Calu3 (cell line): ENCODE measurements around the gene E2F4. TPM values are rescaled to one million over a fixed set of nuclear protein-coding genes. Genes with fewer than 3 reads are reported as not detected.
A peak's percentile ranks its signal among the peaks of the same experiment; 100 is the strongest.

Experiments used
- BruUV-seq: library from RNA; stranded (reverse); fragments of 400-500 nt; replicated peaks from 2 replicates; lab custom pipeline; 2021; lab: Mats Ljungman, UMichigan
- CTCF ChIA-PET: fragments of 300-600 bp; sonication (Branson Sonifier 250); formaldehyde crosslinking; loops from one replicate; lab custom pipeline; 2022; ENCODE audit warnings: antibody characterized with exemption; lab: Charles Lee
- DNase-seq: peaks from one replicate; pipeline ENCODE4 v3.0.0; 2022
- H3K27ac Mint-ChIP-seq: one replicate; pipeline ENCODE4 v1.8.0; 2022; ENCODE audit warnings: mixed read lengths; ENCODE audit not compliant: unreplicated experiment
- H3K27me3 Mint-ChIP-seq: one replicate; pipeline ENCODE4 v1.8.0; 2022; ENCODE audit warnings: mixed read lengths; ENCODE audit not compliant: unreplicated experiment
- H3K36me3 Mint-ChIP-seq: one replicate; pipeline ENCODE4 v1.8.0; 2022; ENCODE audit warnings: mild to moderate bottlenecking, moderate library complexity, mixed read lengths; ENCODE audit not compliant: insufficient read depth, unreplicated experiment
- H3K4me1 Mint-ChIP-seq: one replicate; pipeline ENCODE4 v1.8.0; 2022; ENCODE audit warnings: mild to moderate bottlenecking, low read depth, mixed read lengths; ENCODE audit not compliant: unreplicated experiment
- H3K4me3 Mint-ChIP-seq: one replicate; pipeline ENCODE4 v1.8.0; 2022; ENCODE audit warnings: mild to moderate bottlenecking, low read depth, moderate library complexity, mixed read lengths; ENCODE audit not compliant: unreplicated experiment
- H3K9me3 Mint-ChIP-seq: one replicate; pipeline ENCODE4 v1.8.0; 2022; ENCODE audit warnings: low read depth, mixed read lengths; ENCODE audit not compliant: unreplicated experiment
- intact Hi-C: fragments of 100-400 bp; cut with micrococcal nuclease; formaldehyde crosslinking; loops from one replicate; pipeline ENCODE4 v1.10.0; 2022; ENCODE audit not compliant: unreplicated experiment
- total RNA-seq: library from RNA; stranded (reverse); gene quantifications from 2 replicates; pipeline ENCODE4 v1.2.3, GENCODE V29; 2022
- TF ChIP-seq, protein P1 (sequence below): fragments of 200-600 bp; IDR thresholded peaks from one replicate; pipeline ENCODE4 v1.8.0; 2022; ENCODE audit warnings: antibody characterized with exemption; ENCODE audit not compliant: unreplicated experiment

E2F4 gene
- total RNA-seq, 1 experiment from 2014 or later: 95.3 TPM

DNA sequence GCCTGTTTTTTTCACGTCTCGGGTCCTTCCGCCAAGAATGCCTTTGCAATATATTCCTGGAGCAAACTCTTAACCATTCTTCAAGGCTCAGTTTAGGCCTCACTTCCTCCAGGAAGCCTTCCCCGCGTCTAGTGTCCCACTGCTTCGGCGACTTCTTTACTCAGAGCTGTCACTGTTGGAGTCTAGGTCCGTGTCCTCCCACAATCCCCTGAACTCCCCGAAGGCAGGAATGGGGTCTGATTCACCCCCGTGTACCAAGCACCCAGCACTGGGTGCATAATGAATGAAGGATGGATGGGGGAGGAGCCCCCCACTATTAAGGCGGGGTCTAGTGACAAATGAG, 8.7 kb upstream of the E2F4 start:
- CTCF ChIA-PET: no interaction called here
- no peak for DNase-seq
- Mint-ChIP-seq H3K36me3 (peaks cover under 1% of the 10 kb centered on the region), H3K4me1 (peaks cover 18% of the 10 kb centered on the region), H3K9me3 (no peaks in the 10 kb centered on the region), H3K27me3 (peaks cover 12% of the 10 kb centered on the region), H3K4me3 (no peak overlapping the region), H3K27ac (no peak overlapping the region)
- TF ChIP-seq, protein P1, sequence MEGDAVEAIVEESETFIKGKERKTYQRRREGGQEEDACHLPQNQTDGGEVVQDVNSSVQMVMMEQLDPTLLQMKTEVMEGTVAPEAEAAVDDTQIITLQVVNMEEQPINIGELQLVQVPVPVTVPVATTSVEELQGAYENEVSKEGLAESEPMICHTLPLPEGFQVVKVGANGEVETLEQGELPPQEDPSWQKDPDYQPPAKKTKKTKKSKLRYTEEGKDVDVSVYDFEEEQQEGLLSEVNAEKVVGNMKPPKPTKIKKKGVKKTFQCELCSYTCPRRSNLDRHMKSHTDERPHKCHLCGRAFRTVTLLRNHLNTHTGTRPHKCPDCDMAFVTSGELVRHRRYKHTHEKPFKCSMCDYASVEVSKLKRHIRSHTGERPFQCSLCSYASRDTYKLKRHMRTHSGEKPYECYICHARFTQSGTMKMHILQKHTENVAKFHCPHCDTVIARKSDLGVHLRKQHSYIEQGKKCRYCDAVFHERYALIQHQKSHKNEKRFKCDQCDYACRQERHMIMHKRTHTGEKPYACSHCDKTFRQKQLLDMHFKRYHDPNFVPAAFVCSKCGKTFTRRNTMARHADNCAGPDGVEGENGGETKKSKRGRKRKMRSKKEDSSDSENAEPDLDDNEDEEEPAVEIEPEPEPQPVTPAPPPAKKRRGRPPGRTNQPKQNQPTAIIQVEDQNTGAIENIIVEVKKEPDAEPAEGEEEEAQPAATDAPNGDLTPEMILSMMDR: no peak
- no TSS peak for BruUV-seq
- intact Hi-C loops: no loop called here

- Mint-ChIP-seq H3K27me3 (peaks cover 12% of the 10 kb centered on the region), H3K4me3 (no peak within 1 kb of the TSS), H3K4me1 (peaks cover 14% of the 10 kb centered on the region), H3K9me3 (no peaks in the 10 kb centered on the region), H3K36me3 (no peaks in the 10 kb centered on the region), H3K27ac (no peak within 1 kb of the TSS)
- intact Hi-C loops: no loop called here
- DNase-seq: peak; percentile 97
- CTCF ChIA-PET: interaction anchor here (0.5 to 2.3 kb wide), 4 partner anchors 10 to 213 kb away, joined by 3 to 23 read pairs (median 6); no protein-coding TSS in a partner anchor
- TSS peak; percentile 71 for BruUV-seq
- TF ChIP-seq, protein P1: no peak
These were observed 8.1 kb upstream of the E2F4 start, which contains the start of gene MATCAP1 for GRCh38 chr16:67183627-67184452. Gene MATCAP1, minus strand, starts transcription at chr16:67183963. Its CDS starts 3,353 bp downstream, at chr16:67180610.

DNA sequence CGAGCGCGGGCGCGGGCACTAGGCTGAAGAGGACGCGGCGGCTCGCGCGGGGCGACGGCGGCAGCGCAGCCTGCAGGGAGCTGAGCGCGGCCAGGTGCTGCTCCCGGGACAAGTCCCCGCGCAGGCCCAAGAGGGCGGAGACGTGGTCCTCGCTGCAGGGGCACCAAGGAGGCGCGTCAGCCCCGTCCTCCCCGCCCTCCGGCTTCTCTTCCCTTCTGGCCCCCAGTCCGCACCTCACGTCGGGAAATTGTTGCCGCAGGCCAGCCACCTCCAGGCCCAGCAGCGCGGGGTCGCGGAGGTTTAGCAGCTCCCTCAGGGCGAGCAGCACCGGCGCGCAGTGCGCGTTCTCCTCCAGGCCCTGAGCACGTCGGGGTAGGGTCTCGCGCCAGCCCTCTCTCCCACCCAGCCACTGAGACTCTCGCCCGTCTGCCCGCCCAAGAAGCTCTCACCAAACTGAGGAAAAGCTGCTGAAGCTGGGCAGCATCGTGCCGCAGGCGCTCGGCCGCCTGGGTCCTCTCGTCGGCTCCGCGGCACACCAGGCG, 7.4 kb upstream of the E2F4 start:
- intact Hi-C loops: no loop called here
- Mint-ChIP-seq H3K27me3 (peaks cover 12% of the 10 kb centered on the region), H3K36me3 (no peaks in the 10 kb centered on the region), H3K4me1 (peaks cover 10% of the 10 kb centered on the region), H3K4me3 (no peak overlapping the region), H3K27ac (no peak overlapping the region), H3K9me3 (no peaks in the 10 kb centered on the region)
- CTCF ChIA-PET: interaction anchor here (0.5 to 2.3 kb wide), 6 partner anchors 11 to 231 kb away, joined by 3 to 23 read pairs (median 6); no protein-coding TSS in a partner anchor
- DNase-seq: no peak
- TF ChIP-seq, protein P1: no peak
- no TSS peak for BruUV-seq

DNA sequence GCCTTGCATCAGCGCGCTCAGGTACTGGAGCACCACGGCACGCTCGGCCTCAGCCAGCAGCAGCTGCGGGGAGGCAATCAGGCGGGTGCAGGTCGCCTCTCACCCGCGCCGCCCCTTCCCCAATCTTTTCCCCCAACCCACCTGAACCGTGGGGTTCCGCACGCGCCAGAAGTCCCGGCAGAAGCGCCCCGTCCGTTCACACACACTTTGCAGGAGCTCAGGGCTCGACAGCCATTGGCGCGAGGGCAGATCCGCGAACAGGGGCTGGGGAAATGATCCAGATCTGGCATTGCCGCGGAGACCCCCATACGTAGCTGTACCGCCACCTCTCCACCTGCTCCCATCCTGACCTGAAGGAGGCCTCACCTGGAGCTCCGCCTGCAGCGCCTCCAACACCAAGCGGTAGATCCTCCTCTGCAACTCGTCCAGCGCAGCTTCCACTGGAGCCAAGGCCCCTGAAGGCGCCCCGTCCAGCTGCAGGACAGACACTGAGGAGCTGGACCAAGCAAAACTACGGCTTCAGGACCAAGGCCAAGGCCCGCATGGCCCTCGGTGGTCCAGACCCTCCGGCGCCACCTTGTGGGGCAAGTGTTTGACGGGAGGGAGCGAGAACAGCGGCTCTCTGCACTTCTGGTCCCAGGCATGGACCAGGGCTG, 6.8 kb upstream of the E2F4 start:
- DNase-seq: peak; percentile 98
- intact Hi-C loops: loop anchor here (1.0 to 5.0 kb wide), 3 partner anchors 168 to 238 kb away; no protein-coding TSS in a partner anchor
- Mint-ChIP-seq H3K4me1 (peaks cover 10% of the 10 kb centered on the region), H3K27me3 (peaks cover 12% of the 10 kb centered on the region), H3K36me3 (no peaks in the 10 kb centered on the region), H3K4me3 (no peak overlapping the region), H3K9me3 (no peaks in the 10 kb centered on the region), H3K27ac (no peak overlapping the region)
- CTCF ChIA-PET: interaction anchor here (0.8 to 2.3 kb wide), 8 partner anchors 11 to 231 kb away, joined by 3 to 23 read pairs (median 4); no protein-coding TSS in a partner anchor
- TF ChIP-seq, protein P1: peak; percentile 81
- BruUV-seq: no TSS peak
